AG09309 (cell line): Measurements from ENCODE around the gene SPATA24.
"Not testable (repeated sequence)": the region's sequence is repeated elsewhere in the genome, so short reads cannot be mapped to it uniquely, and the experiment has no call there.

Experiments used
- DNase-seq: peaks from one replicate; pipeline ENCODE4 v3.0.0-alpha.2; 2010; ENCODE audit warnings: low read depth
- H3K4me3 ChIP-seq: 2 replicates; pipeline ENCODE4 v1.5.1; 2011; ENCODE audit warnings: mild to moderate bottlenecking, low read depth, low read length, moderate library complexity; ENCODE audit not compliant: control insufficient read depth
- TF ChIP-seq, protein P1 (sequence below): IDR thresholded peaks from 2 replicates; pipeline ENCODE4 v1.5.1; 2011; ENCODE audit warnings: mild to moderate bottlenecking, low read depth, low read length, inconsistent platforms; ENCODE audit not compliant: insufficient read depth, control insufficient read depth; ENCODE audit errors: missing control alignments

The SPATA24 gene

DNA sequence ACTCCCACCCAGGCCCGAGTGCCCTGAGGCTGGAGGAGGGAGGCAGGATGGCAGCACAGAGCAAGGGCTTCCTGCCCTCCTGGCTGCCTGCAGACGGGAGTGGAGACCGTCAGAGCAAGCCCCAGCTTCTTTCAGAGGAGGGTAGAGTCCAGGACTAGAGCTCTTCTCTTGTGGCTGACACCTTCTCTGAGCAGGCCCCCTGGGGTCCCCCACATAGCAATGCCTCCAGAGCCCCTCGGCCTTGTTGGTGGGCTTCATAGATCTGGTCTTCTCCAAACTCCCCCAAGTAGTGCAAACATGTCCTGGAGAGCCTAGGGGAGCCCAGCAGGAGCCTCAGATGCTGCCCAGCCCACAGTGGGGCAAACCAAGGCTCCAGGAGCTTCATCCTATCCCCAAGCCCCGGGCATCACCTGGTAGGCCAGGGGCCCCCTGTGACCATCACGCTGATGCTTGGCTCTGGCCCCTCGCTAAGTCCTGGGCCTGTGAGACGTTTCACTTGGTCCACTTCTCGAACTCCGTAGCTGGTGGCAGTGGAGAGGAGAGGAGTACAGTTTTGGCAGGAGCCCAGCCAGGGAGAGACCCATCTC is 16.2 kb downstream of the SPATA24 start:
- H3K4me3 ChIP-seq, result no peak overlapping the region
- DNase-seq, result no peak
- TF ChIP-seq, protein P1, sequence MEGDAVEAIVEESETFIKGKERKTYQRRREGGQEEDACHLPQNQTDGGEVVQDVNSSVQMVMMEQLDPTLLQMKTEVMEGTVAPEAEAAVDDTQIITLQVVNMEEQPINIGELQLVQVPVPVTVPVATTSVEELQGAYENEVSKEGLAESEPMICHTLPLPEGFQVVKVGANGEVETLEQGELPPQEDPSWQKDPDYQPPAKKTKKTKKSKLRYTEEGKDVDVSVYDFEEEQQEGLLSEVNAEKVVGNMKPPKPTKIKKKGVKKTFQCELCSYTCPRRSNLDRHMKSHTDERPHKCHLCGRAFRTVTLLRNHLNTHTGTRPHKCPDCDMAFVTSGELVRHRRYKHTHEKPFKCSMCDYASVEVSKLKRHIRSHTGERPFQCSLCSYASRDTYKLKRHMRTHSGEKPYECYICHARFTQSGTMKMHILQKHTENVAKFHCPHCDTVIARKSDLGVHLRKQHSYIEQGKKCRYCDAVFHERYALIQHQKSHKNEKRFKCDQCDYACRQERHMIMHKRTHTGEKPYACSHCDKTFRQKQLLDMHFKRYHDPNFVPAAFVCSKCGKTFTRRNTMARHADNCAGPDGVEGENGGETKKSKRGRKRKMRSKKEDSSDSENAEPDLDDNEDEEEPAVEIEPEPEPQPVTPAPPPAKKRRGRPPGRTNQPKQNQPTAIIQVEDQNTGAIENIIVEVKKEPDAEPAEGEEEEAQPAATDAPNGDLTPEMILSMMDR, result no peak

DNA sequence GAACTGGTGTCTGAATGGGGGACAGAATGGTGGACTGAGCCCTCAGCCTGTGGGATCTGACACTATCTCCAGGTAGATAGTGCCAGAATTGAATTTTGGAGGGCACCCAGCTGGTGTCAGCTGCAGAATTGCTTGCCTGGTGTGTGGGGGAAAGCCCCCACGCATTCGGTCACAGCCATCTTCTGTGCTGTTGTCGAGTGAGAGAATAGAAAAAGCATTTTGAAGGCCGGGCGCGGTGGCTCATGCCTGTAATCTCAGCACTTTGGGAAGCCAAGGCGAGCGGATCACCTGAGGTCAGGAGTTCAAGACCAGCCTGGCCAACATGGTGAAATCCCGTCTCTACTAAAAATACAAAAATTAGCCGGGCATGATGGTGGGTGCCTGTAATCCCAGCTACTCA is 16.9 kb downstream of the SPATA24 start:
- not testable (repeated sequence) for DNase-seq, H3K4me3 ChIP-seq

DNA sequence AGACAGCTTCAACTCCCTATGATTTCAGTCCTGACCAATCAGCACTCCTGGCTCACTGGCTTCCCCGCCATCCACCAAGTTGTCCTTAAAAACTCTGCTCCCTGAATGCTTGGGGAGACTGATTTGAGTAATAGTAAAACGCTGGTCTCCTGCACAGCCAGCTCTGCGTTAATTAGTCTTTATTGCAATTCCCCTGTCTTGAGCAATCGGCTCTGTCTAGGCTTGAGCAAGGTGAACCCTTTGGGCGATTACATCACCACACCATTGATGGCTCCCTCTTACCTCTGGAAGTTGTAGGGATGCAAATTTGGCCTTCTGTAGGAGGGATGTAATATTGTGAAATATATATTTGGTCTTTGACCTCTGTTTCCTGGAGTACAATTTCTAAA is 17.8 kb downstream of the SPATA24 start:
- DNase-seq, result no peak
- H3K4me3 ChIP-seq, result no peak overlapping the region

DNA sequence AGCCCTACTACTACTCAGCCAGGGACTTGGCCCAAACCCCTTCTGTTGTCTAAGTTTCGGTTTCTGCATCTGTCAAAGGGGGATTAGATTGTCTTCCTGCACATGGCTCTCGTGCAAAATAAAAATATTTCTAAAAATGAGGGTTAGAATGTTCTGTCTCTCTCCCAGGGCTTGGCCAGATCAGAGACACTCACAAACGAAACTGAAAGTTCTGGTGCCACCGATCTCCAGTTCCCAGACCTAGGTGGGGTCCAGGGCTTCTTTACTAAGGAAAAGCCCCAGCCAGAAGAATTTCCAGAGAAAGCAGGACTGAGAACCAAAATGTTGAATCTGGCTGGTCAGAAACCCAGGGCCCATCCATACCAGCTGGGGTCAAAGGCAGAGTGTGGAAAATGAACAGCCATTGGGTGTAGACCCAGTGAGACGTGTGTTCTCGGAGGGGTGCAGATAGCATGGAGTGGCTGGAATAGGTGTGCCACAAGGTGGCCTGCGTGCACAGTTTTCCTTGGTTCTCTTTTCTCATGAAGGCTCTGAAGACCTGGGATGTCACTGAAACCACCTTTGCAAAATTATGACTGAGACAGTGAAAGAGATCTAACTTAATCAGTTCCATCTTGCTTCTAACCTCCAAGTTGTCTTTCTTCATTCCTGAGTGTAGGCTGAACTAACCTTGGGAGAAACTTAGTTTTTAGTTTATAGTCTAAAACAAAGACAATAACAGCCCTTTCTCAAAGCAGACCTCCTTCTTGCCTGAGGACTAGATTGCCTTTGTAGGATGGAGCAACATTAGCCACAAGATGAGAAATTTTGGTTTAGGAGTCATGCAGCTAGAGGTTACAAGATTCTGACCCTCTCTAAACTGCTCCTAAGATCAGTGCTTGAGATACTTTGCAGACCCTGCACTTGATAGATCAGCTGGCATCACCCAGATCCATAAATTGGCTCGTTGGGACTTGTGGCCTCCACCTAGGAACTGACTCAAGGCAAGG is 18.5 kb downstream of the SPATA24 start:
- H3K4me3 ChIP-seq, result peak overlapping the region; percentile 26

More for the DNA sequence above, 17.8 kb downstream of the SPATA24 start:
- TF ChIP-seq, protein P1, result no peak

DNA sequence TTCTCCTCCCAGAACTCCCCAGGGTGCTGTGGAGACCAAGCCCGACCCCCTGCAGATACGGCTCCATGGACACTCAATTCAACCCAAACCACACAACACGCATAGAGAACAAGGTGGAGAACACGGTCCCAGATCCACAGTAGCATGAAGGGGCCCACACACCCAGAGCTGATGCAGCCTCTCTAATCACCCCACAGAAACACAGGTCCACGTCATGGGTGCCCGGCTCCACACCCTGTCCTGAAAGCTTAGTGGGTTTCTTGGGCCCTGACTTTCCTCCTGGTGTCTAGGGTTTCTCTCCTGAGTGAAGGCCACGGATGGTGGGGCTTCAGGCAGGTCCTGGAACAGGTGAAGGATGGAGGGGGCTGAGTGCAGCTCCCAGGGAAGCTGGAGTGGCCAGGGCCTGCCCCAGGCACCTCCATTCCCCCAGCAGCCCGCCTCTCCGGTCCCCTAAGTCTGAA is 19.3 kb downstream of the SPATA24 start:
- TF ChIP-seq, protein P1, result no peak
- peak overlapping the region; percentile 26 for H3K4me3 ChIP-seq

More for the DNA sequence above, 18.5 kb downstream of the SPATA24 start:
- DNase-seq, result no peak
- TF ChIP-seq, protein P1, result no peak

DNA sequence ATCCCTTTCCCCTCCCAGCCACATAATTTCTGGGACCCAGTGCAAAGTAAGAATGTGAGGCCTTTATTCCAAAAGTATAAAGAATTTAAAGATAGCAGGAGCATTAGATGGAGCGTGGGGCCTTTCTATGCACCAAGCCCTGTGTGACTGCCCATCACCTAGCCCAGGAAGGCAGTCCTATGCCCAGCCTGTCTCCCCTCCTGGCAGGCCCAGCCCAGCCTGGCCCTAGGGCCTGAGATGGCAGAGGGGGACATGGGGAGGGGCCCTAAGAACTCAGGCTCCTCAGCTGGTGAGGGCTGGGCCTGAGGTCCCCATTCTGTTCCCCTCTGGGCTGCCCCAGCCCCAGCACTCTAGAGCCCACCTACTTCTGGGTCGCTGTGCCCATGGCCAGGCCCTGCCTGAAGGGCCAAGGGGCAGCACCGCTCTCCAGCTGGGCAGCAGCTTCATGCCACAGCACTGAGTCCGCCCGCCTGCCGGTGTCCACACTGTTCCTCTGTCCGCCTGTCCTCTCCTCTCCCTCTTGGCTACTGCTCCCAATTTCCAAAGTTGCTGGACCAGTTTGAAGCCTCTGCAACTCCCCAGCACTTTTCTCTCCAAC is 19.8 kb downstream of the SPATA24 start:
- TF ChIP-seq, protein P1, result no peak
- no peak overlapping the region for H3K4me3 ChIP-seq

More for the DNA sequence above, 19.3 kb downstream of the SPATA24 start:
- no peak for DNase-seq

More for the DNA sequence above, 19.8 kb downstream of the SPATA24 start:
- DNase-seq, result no peak
